Tibial nerve (tissue), 4 donors: ENCODE results near the gene ZKSCAN7. TPM values are rescaled to one million over a fixed set of nuclear protein-coding genes. Genes with fewer than 3 reads are reported as not detected.

Experiments
- DNase-seq, 2 donors: peaks; one replicate each; pipeline ENCODE4 v3.0.0-alpha.2; 2019; ENCODE audit warnings: low spot score in 2 of 2
- H3K27ac ChIP-seq, 4 donors: fragments of 200-600 bp; sonication (generic) in 3 of 4; one replicate each; pipeline ENCODE4 v1.5.1; 2017 to 2019; ENCODE audit warnings: mild to moderate bottlenecking in 1 of 4
- H3K27me3 ChIP-seq, 2 donors: fragments of 200-600 bp; sonication (generic) in 1 of 2; one replicate each; pipeline versions ENCODE4 v1.5.1 to v1.6.0; 2017 to 2019
- H3K36me3 ChIP-seq, 3 donors: fragments of 200-600 bp; sonication (generic); one replicate each; pipeline ENCODE4 v1.5.1; 2018 to 2019
- H3K4me1 ChIP-seq, 4 donors: fragments of 200-600 bp; sonication (generic) in 3 of 4; one replicate each; pipeline ENCODE4 v1.5.1; 2017 to 2019
- H3K4me3 ChIP-seq, 4 donors: fragments of 200-600 bp; sonication (generic) in 3 of 4; one replicate each; pipeline ENCODE4 v1.5.1; 2017 to 2019; ENCODE audit warnings: mild to moderate bottlenecking in 1 of 4, moderate library complexity in 1 of 4
- H3K9me3 ChIP-seq, 4 donors: fragments of 200-600 bp; sonication (generic) in 3 of 4; one replicate each; pipeline ENCODE4 v1.5.1; 2017 to 2019
- EP300 ChIP-seq, 2 donors: sonication (generic); formaldehyde crosslinking; IDR thresholded peaks; one replicate each; pipeline ENCODE4 v1.6.1; 2017; ENCODE audit warnings: antibody characterized with exemption in 2 of 2, mild to moderate bottlenecking in 1 of 2
- POLR2A ChIP-seq, 2 donors: fragments of 450-650 bp; IDR thresholded peaks; one replicate each; pipeline ENCODE4 v1.6.1; 2017; ENCODE audit warnings: antibody characterized with exemption in 2 of 2, mild to moderate bottlenecking in 2 of 2, moderate library complexity in 2 of 2
- WGBS, 2 donors: methylation state at CpG; one replicate each; pipeline ENCODE4 v1.1.5; 2018; 5-methylcytosine and 5-hydroxymethylcytosine counted together
- total RNA-seq, 4 donors: library from RNA; depleted of rRNA; stranded (reverse); fragments of >200 nt; gene quantifications; one replicate each; pipeline ENCODE4 v1.1.0, GENCODE V29; 2016
- TF ChIP-seq, protein P1 (sequence below), 5 experiments: fragments of 200-600 bp in 3 of 5; fragments of 450-650 bp in 2 of 5; sonication (generic) in 3 of 5; IDR thresholded peaks; one replicate each; pipeline ENCODE4 v1.5.1; 2016 to 2019; ENCODE audit warnings: antibody characterized with exemption in 5 of 5, mild to moderate bottlenecking in 3 of 5, moderate library complexity in 2 of 5

ZKSCAN7 gene
- total RNA-seq, 4 donors from 2014 or later: 6.5 to 11.1 (median 10.3) TPM

DNA sequence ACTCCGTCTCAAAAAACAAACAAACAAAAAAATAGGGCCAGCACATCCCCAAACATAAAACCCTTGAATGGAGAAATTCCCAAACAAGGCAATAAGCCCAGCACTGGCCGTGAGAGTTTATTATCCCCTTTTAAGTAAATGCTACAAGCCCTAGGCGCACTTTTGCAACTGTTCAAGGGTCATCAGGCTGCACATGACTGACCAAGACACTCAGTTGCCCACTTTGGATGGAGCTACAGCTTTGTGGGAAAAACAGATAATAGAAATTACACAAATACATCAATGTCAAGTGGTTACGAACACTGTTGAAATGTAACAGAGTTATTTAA is 43.8 kb upstream of the ZKSCAN7 start:
- WGBS, 2 donors: 27 to 34% methylated on average over 4 of the region's 4 CpGs
- Histone ChIP-seq H3K9me3 (peaks cover 0 to 12% (median 0%) of the 10 kb centered on the region in 4 donors), H3K36me3 (peaks cover 0 to 19% (median 0%) of the 10 kb centered on the region in 3 donors), H3K4me3 (peak overlapping the region; percentile 63 to 92 (median 78)), H3K27ac (peak overlapping the region; percentile 69 to 95 (median 92)), H3K27me3 (no peaks in the 10 kb centered on the region), H3K4me1 (peaks cover 0 to 30% (median 6%) of the 10 kb centered on the region in 4 donors)
- DNase-seq: no peak
- no peak for TF ChIP-seq POLR2A (IDR thresholded peaks at IDR 0.05)
- TF ChIP-seq, protein P1, sequence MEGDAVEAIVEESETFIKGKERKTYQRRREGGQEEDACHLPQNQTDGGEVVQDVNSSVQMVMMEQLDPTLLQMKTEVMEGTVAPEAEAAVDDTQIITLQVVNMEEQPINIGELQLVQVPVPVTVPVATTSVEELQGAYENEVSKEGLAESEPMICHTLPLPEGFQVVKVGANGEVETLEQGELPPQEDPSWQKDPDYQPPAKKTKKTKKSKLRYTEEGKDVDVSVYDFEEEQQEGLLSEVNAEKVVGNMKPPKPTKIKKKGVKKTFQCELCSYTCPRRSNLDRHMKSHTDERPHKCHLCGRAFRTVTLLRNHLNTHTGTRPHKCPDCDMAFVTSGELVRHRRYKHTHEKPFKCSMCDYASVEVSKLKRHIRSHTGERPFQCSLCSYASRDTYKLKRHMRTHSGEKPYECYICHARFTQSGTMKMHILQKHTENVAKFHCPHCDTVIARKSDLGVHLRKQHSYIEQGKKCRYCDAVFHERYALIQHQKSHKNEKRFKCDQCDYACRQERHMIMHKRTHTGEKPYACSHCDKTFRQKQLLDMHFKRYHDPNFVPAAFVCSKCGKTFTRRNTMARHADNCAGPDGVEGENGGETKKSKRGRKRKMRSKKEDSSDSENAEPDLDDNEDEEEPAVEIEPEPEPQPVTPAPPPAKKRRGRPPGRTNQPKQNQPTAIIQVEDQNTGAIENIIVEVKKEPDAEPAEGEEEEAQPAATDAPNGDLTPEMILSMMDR (IDR thresholded peaks at IDR 0.05): no peak
- TF ChIP-seq EP300 (IDR thresholded peaks at IDR 0.05): no peak

DNA sequence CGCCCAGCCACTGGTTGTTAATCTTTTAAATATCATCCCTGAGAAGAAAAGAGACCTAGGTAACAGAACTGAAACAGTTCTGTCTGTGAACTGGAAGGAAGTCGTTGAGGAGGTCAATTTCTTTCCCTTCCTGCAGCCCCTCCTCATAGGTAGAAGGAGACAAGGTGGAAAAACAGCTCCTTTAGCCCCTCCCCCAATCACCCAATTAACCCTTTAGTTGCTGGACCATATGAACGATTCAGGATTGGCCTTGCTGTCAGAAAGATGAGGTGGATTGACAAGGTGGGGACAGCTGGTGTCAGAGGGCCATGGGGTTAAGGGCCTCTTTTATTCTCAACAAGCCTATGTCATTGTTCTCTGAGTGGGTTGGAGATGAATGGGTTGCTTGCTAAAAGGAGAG is 41.5 kb upstream of the ZKSCAN7 start:
- DNase-seq: no peak
- 27 to 50% methylated on average over 3 of the region's 3 CpGs for WGBS, 2 donors
- H3K27me3 ChIP-seq: no peaks in the 10 kb centered on the region
- H3K4me3 ChIP-seq: no peak overlapping the region
- H3K9me3 ChIP-seq: no peaks in the 10 kb centered on the region
- H3K36me3 ChIP-seq: no peaks in the 10 kb centered on the region
- TF ChIP-seq EP300 (IDR thresholded peaks at IDR 0.05) (no peak), POLR2A (IDR thresholded peaks at IDR 0.05) (no peak)
- TF ChIP-seq, protein P1 (IDR thresholded peaks at IDR 0.05): no peak
- no peak overlapping the region for H3K27ac ChIP-seq
- peaks cover 0 to 21% (median 6%) of the 10 kb centered on the region in 4 donors for H3K4me1 ChIP-seq

DNA sequence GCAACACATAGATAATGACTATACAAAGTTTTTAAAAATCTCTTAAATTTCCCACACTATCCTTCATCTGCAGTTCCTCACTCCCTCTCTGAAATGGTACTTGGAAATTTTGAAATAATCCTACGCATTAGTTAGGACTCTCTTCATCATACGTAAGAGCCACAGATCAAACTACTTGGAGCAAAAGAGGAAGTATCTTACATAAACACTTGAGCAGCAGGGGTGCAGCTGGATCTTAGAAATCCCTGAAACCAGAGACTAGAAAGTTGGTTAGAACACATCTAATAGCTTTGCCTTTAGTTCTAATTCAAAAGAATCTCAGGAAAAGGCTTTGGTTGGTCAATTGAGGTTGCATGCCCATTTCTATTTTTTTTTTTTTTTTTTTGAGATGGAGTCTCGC is 38.8 kb upstream of the ZKSCAN7 start:
- no peak for TF ChIP-seq POLR2A (IDR thresholded peaks at IDR 0.05)
- no peak for TF ChIP-seq EP300 (IDR thresholded peaks at IDR 0.05)
- TF ChIP-seq, protein P1 (IDR thresholded peaks at IDR 0.05): no peak
- Histone ChIP-seq H3K4me1 (peaks cover 0 to 6% (median 0%) of the 10 kb centered on the region in 4 donors), H3K27ac (no peak overlapping the region), H3K27me3 (no peaks in the 10 kb centered on the region), H3K36me3 (no peaks in the 10 kb centered on the region), H3K9me3 (no peaks in the 10 kb centered on the region), H3K4me3 (no peak overlapping the region)
- DNase-seq: no peak
- WGBS, 2 donors: 82 to 96% methylated on average over 3 of the region's 3 CpGs

DNA sequence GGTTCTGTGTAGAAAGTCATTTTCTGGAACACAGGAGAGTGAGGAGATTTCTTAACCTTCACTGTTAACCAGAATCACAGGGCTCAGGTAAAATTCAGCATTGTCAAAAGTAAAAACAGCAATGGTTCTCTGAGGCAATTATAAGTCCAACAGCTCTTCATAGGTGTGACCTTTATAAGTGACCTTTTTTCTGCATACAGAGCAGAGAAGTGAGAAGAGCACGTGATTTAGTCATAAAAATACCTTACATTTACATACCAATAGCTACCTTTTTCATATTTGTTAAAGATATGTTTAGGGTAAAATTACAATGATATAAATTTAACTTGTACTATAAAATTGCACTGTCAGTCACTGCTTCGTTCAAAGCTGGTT is 36.2 kb upstream of the ZKSCAN7 start:
- H3K27me3 ChIP-seq: peaks cover 0 to 10% of the 10 kb centered on the region in 2 donors
- H3K9me3 ChIP-seq: no peaks in the 10 kb centered on the region
- DNase-seq: no peak
- H3K36me3 ChIP-seq: no peaks in the 10 kb centered on the region
- 54 to 62% methylated on average over 2 of the region's 2 CpGs for WGBS, 2 donors
- no peak overlapping the region for H3K27ac ChIP-seq
- H3K4me1 ChIP-seq: no peaks in the 10 kb centered on the region
- TF ChIP-seq EP300 (IDR thresholded peaks at IDR 0.05): no peak
- TF ChIP-seq, protein P1 (IDR thresholded peaks at IDR 0.05): no peak
- no peak for TF ChIP-seq POLR2A (IDR thresholded peaks at IDR 0.05)
- no peak overlapping the region for H3K4me3 ChIP-seq

DNA sequence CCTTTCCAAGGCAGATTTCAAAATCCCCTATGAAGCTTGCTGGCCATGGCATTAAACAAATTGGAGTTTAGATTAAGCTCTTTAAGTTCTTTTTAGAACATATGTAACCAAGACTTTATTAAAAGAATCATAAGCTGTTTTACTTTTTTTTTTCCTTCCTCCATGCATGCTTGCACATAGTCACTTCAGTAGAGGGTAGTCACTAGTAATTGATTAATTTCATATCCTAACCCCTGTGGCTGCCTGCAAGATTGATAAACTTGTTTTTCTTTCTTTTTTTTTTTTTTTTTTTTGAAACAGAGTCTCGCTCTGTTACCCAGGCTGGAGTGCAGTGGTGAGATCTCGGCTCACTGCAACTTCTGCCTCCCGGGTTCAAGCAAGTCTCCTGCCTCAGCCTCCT is 33.3 kb upstream of the ZKSCAN7 start:
- Histone ChIP-seq H3K9me3 (no peaks in the 10 kb centered on the region), H3K4me1 (no peaks in the 10 kb centered on the region), H3K27me3 (peaks cover 0 to 21% of the 10 kb centered on the region in 2 donors), H3K27ac (no peak overlapping the region), H3K36me3 (no peaks in the 10 kb centered on the region), H3K4me3 (no peak overlapping the region)
- WGBS, 2 donors: 94% methylated on average over 3 of the region's 3 CpGs
- no peak for DNase-seq
- TF ChIP-seq EP300 (IDR thresholded peaks at IDR 0.05) (no peak), POLR2A (IDR thresholded peaks at IDR 0.05) (no peak)
- TF ChIP-seq, protein P1 (IDR thresholded peaks at IDR 0.05): no peak
